Loucy (cell line): Measurements from ENCODE around the gene DLL4.

ENCODE experiments used
- H2AFZ ChIP-seq: fragments of 200-600 bp; sonication (generic); 2 replicates; pipeline ENCODE4 v1.6.0; 2016; ENCODE audit warnings: antibody characterized with exemption, mild to moderate bottlenecking, low read length, moderate library complexity
- H3F3A ChIP-seq: fragments of 200-600 bp; 2 replicates; pipeline ENCODE4 v1.6.0; 2016; ENCODE audit warnings: antibody characterized with exemption, low read depth, mild to moderate bottlenecking
- H3K27me3 ChIP-seq: fragments of 200-600 bp; sonication (generic); 2 replicates; pipeline ENCODE4 v1.6.1; 2014; ENCODE audit warnings: low read length, mild to moderate bottlenecking; ENCODE audit not compliant: insufficient read depth, poor library complexity, severe bottlenecking
- H3K36me3 ChIP-seq: fragments of 200-600 bp; sonication (generic); 2 replicates; pipeline ENCODE4 v1.6.1; 2016; ENCODE audit warnings: low read length; ENCODE audit not compliant: insufficient read depth
- H3K4me1 ChIP-seq: fragments of 200-600 bp; sonication (generic); 2 replicates; pipeline ENCODE4 v1.5.1; 2014; ENCODE audit warnings: low read length, mild to moderate bottlenecking; ENCODE audit not compliant: insufficient read depth, poor library complexity, severe bottlenecking
- H3K4me2 ChIP-seq: fragments of 200-600 bp; sonication (generic); 2 replicates; pipeline ENCODE4 v1.6.0; 2014; ENCODE audit warnings: antibody characterized with exemption, low read length, low read depth, mild to moderate bottlenecking; ENCODE audit not compliant: poor library complexity, severe bottlenecking
- H3K4me3 ChIP-seq: fragments of 200-600 bp; sonication (generic); 2 replicates; pipeline ENCODE4 v1.5.1; 2014; ENCODE audit warnings: low read length, mild to moderate bottlenecking, mixed read lengths; ENCODE audit not compliant: poor library complexity, severe bottlenecking
- H3K79me2 ChIP-seq: fragments of 200-600 bp; sonication (generic); 2 replicates; pipeline ENCODE4 v1.6.1; 2014; ENCODE audit warnings: low read length; ENCODE audit not compliant: insufficient read depth
- H3K9ac ChIP-seq: fragments of 200-600 bp; sonication (generic); 2 replicates; pipeline ENCODE4 v1.6.0; 2014; ENCODE audit warnings: mild to moderate bottlenecking, low read depth, low read length, moderate library complexity; ENCODE audit not compliant: poor library complexity, severe bottlenecking
- H3K9me2 ChIP-seq: fragments of 200-600 bp; sonication (generic); replicated peaks from 2 replicates; pipeline ENCODE4 v1.6.1; 2016; ENCODE audit warnings: low read depth, low read length, mixed read lengths
- H3K9me3 ChIP-seq: fragments of 200-600 bp; sonication (generic); 2 replicates; pipeline ENCODE4 v1.6.1; 2014; ENCODE audit warnings: mild to moderate bottlenecking, antibody characterized with exemption, low read length, low read depth; ENCODE audit not compliant: insufficient read depth
- H4K20me1 ChIP-seq: fragments of 200-600 bp; sonication (generic); 2 replicates; pipeline ENCODE4 v1.6.0; 2014; ENCODE audit warnings: antibody characterized with exemption, low read length, mild to moderate bottlenecking; ENCODE audit not compliant: insufficient read depth, poor library complexity, severe bottlenecking
- CTCF ChIP-seq: fragments of 200-600 bp; sonication (generic); conservative IDR thresholded peaks from 2 replicates; pipeline ENCODE4 v1.5.1; 2014; ENCODE audit warnings: mild to moderate bottlenecking, antibody characterized with exemption, low read length
- EZH2phosphoT487 ChIP-seq: fragments of 200-600 bp; IDR thresholded peaks from 2 replicates; pipeline ENCODE4 v1.6.1; 2018; ENCODE audit warnings: antibody characterized with exemption, mild to moderate bottlenecking, moderate library complexity, borderline replicate concordance

DLL4 gene

GRCh38 chr15:40943764-40944365 is 14.7 kb downstream of the DLL4 start:
- H4K20me1 ChIP-seq, result no peaks in the 10 kb centered on the region
- H3K4me1 ChIP-seq, result peaks cover 22% of the 10 kb centered on the region
- H3K36me3 ChIP-seq, result no peaks in the 10 kb centered on the region
- no peaks in the 10 kb centered on the region for H3K27me3 ChIP-seq
- H3K4me3 ChIP-seq, result no peak overlapping the region
- no peaks in the 10 kb centered on the region for H3K9me3 ChIP-seq
- H2AFZ ChIP-seq, result no peak overlapping the region
- peaks cover 10% of the 10 kb centered on the region; the same call in 1 of the 2 replicates for H3F3A ChIP-seq
- H3K79me2 ChIP-seq, result no peaks in the 10 kb centered on the region
- no peak for TF ChIP-seq CTCF
- no peak for TF ChIP-seq EZH2phosphoT487
- no peaks in the 10 kb centered on the region for H3K9me2 ChIP-seq
- H3K4me2 ChIP-seq, result no peak overlapping the region
- no peak overlapping the region for H3K9ac ChIP-seq

- no peaks in the 10 kb centered on the region for H3K27me3 ChIP-seq
Measured at GRCh38 chr15:40944510-40945296, 15.6 kb downstream of the DLL4 start.

GRCh38 chr15:40948706-40949473 is 19.8 kb downstream of the DLL4 start:
- H2AFZ ChIP-seq, result no peak overlapping the region
- H3K4me3 ChIP-seq, result no peak overlapping the region

More at GRCh38 chr15:40944510-40945296, 15.6 kb downstream of the DLL4 start:
- H3K9me2 ChIP-seq, result no peaks in the 10 kb centered on the region
- TF ChIP-seq EZH2phosphoT487, result no peak
- H3K4me2 ChIP-seq, result no peak overlapping the region
- H4K20me1 ChIP-seq, result no peaks in the 10 kb centered on the region
- H3K4me3 ChIP-seq, result no peak overlapping the region
- no peaks in the 10 kb centered on the region for H3K9me3 ChIP-seq
- H3F3A ChIP-seq, result peaks cover 10% of the 10 kb centered on the region; the same call in 1 of the 2 replicates
- no peak overlapping the region for H2AFZ ChIP-seq
- no peaks in the 10 kb centered on the region for H3K36me3 ChIP-seq
- no peak overlapping the region for H3K9ac ChIP-seq
- peaks cover 22% of the 10 kb centered on the region for H3K4me1 ChIP-seq
- H3K79me2 ChIP-seq, result no peaks in the 10 kb centered on the region

More at GRCh38 chr15:40948706-40949473, 19.8 kb downstream of the DLL4 start:
- no peak for TF ChIP-seq CTCF
- TF ChIP-seq EZH2phosphoT487, result no peak
- H3F3A ChIP-seq, result no peaks in the 10 kb centered on the region
- no peaks in the 10 kb centered on the region for H3K9me3 ChIP-seq
- no peaks in the 10 kb centered on the region for H3K9me2 ChIP-seq
- no peaks in the 10 kb centered on the region for H3K27me3 ChIP-seq
- H3K4me1 ChIP-seq, result no peaks in the 10 kb centered on the region
- H3K9ac ChIP-seq, result no peak overlapping the region
- no peaks in the 10 kb centered on the region for H4K20me1 ChIP-seq
- H3K4me2 ChIP-seq, result no peak overlapping the region
- H3K79me2 ChIP-seq, result no peaks in the 10 kb centered on the region
- no peaks in the 10 kb centered on the region for H3K36me3 ChIP-seq
